ENCODE data around the gene MCM10.
"Not testable (repeated sequence)": the region's sequence is repeated elsewhere in the genome, so short reads cannot be mapped to it uniquely, and the experiment has no call there.

The MCM10 gene

DNA sequence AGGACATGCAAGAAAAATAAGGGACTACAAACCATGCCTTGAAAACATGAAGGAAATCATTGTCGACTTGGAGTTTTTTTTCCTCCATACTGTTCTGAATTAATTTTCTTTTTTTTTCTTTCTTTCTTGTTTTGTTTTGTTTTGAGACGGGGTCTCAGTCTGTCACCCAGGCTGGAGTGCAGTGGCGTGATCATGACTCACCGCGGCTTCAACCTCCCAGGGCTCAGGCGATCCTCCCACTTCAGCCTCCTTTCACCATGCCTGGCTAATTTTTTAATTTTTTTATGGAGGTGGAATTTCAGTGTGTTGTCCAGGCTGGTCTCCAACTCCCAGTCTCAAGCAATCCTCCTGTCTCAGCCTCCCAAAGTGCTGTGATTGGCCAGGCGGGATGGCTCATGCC, 61.2 kb downstream of the MCM10 start:
- DNase-seq, result no peak

DNA sequence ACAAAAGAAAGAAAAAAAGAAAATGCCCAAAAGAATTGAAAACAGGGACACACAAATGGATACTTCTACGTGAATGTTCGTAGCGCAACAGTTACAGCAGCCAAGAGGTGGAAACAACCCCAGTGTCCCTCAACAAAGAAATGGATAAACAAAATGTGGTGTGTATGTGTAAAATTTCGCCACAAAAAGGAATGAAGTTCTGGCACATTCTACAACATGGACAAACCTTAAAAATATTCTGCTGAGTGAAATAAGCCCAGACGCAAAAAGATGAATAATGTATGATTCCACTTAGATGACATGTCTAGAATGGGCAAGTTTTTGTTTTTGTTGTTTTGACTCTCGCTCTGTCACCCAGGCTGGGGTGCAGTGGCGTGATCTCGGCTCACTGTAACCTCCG, 61.9 kb downstream of the MCM10 start:
- DNase-seq, result no peak

GRCh38 chr10:13224210-13224995, 63.0 kb downstream of the MCM10 start:
- DNase-seq, result no peak

GRCh38 chr10:13225601-13226000, 64.2 kb downstream of the MCM10 start:
- DNase-seq, result no peak

DNA sequence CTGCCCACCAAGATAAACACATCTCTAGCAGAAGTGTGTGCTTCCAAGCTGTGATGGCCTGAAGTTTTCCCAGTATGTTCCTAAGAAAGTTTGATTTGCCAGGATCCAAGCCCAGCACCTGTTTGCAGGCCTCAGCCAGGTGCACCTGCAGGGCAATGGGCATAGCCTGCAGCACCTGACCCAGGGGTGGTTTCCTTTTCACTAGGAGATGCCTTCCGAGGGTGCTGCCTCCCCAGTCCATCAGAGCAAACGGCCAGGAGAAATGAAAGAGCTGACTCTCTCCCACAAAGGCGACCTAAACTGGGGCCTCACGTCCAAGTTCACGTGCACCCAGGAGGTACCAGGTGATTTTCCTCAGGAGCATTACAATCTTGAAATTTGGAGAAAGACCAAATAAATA, 65.7 kb downstream of the MCM10 start:
- DNase-seq, result no peak

GRCh38 chr10:13231190-13231589, 69.8 kb downstream of the MCM10 start:
- no peak for DNase-seq

DNA sequence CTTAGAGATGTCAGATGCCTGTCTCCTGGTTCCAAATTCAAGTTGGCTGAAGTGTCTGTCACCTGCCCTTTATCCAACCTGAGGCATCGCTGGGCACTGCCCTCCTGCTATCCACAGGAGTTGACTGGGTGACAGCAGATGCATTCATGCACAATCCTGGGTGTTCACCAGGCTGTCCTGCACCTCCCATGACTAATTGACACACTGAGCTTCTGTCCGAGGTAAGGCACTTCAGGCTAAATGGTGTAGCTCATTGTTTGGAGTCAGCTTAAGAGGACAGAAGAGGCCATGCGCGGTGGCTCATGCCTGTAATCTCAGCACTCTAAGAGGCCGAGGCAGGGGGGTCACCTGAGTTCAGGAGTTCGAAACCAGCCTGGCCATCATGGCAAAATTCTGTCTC, 70.5 kb downstream of the MCM10 start:
- no peak for DNase-seq

DNA sequence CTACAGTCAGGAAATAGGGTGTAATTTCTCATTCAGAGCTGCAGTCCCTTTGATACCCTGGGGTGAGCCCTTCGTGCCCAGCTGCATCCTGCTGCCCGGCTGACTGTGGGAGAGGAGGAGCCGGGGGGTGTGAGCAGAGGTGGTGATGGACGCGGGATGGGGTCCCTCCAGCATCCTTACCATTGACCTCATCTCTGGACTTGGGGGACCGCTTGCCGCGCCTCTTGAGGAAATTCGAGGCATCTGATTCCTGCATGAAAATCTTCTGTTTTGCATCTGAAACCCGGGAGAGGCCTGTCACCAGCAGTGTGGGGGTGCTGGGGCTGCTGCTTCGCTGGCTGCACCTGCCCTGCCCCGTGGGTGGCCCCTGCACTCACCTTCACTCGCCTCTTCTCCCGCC, 72.0 kb downstream of the MCM10 start:
- DNase-seq, result no peak

DNA sequence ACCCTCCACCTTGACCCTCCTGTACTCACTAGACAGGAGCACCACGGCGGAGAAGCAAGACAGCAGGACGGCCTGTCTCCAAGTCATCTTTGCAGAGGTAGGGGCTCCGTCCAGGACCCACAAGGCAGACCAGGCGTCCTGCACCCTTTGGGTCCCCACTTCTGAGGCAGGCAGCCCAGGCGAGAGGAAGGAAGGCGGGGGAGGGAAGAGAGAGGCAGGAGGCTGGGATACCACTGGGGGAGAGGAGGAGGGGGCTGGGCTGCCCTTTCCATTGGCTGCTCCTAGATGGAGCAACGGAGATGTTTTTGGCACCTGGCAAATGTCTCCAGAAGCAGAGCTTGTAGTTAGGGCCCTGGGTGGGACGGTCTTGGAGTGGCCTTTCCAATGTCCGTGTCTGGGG, 72.8 kb downstream of the MCM10 start, which contains the start of gene UCMA:
Gene UCMA, minus strand, starts transcription at position 203 of the 400 bp plus-strand sequence. Its CDS starts 116 bp downstream, at position 87.
- DNase-seq, result no peak

DNA sequence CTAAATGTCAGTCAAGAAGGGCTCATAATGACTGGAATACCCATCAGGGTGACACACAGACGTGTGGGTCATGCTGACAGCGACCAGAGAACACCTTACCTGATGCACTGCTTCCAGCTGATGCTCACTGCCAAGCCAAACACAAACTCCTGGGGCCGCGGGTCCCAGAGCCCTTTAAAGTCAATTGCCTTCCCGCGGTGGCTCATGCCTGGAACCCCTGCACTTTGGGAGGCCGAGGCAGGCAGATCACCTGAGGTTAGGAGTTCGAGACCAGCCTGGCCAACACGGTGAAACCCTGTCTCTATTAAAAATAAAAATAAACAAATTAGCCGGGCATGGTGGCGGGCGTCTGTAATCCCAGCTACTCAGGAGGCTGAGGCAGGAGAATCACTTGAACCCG, 73.4 kb downstream of the MCM10 start:
- not testable (repeated sequence) for DNase-seq

GRCh38 chr10:13236638-13237037, 75.3 kb downstream of the MCM10 start:
- no peak for DNase-seq

DNA sequence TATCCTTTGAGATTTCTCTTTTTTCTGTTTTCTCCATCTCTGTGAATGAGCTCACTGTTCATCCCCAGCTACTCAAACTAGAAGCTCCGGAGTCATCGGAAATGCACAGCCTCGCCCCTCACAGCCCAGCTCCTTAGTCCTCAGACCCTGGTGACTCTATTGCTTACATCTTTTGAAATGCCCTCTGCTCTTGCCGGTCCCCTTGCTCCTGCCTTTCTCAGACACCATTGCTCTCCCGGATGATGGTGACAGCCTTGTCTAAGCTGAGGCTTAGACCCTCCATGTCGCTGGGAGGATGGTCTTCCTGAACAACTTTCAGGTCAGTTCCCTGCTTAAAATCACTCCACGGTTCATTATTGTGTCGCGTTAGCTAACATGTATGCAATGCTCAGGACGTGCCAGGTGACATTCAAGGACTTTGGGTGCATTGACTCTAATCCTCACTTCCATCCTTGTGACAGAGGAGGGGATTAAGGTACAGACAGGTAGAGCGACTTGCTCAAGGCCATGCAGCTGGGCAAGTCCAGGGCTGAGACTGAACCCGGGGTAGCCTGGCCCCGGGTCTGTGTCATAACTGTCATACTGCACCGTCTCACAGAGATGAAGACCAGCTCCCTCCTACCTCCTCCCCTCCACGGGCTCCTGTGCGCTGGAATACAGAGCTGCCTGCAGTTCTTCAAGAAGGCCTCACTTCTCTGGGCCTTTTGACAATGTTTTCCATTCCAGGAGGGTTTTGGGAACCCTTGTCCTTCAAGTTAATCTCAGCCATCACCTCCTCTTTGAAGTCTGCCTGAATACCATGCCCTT, 77.1 kb downstream of the MCM10 start:
- no peak for DNase-seq

- DNase-seq, result no peak
Measured at GRCh38 chr10:13239923-13240322, 78.6 kb downstream of the MCM10 start.

- no peak for DNase-seq
Measured at GRCh38 chr10:13241613-13242012, 80.3 kb downstream of the MCM10 start.

DNA sequence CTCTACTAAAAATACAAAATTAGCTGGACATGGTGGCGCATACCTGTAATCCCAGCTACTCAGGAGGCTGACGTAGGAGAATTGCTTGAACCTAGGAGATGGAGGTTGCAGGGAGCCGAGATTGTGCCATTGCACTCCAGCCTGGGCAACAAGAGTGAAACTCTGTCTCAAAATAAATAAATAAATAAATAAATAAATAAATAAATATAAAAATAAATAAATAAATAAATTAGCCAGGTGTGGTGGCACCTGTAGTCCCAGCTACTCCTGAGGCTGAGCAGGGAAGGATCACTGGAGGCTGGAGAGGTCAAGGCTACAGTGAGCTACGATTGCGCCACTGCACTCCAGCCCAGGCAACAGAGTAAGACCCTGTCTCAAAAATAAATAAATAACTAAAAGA, 80.9 kb downstream of the MCM10 start:
- not testable (repeated sequence) for DNase-seq

GRCh38 chr10:13247246-13247645, 85.9 kb downstream of the MCM10 start:
- no peak for DNase-seq

DNA sequence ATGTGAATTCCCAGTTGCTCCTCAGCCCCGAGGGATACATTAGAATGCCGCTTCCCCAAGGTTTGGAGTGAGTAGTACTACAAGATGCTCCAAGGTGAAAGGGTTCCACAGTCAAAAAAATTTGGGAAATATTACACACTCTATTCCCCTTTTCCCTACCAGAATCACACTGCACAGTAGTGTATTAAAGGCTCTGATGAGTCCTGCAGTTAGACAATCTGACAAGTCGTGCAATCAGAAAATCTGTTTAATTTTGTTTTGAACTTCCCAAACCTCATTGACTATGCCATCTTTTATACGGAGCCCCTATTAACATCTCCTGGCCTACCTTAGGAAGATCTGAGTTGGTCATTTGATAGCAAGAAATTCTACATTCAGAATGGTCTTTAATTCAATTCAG, 86.4 kb downstream of the MCM10 start:
- DNase-seq, result no peak

- no peak for DNase-seq
Measured at GRCh38 chr10:13253726-13254125, 92.4 kb downstream of the MCM10 start.

- DNase-seq, result no peak
Measured at GRCh38 chr10:13256627-13257026, 95.3 kb downstream of the MCM10 start.

DNA sequence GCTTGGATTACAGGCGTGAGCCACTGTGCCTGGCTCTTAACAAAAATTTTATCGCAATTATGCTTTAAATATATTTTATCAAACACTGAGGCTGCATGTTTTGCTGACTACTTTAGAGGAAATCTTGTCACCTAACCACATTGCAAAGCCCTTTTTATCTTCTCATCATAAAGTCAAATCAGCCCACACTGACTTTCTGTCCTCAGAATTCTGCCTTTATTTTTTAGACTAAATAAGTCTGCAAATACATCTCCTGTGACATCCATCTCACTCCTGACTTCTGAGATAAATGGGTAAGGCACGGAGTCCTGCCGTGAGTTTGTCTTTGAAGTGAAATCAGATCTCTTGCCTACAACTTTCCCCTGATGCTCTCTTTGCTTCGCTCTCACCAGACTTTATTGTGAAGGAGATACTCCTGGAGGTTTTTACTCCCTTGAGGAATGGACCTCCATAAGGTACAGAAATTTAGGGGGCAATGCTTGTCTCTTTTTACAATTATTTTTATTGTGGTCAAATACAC, 96.3 kb downstream of the MCM10 start:
- no peak for DNase-seq
